ENCODE measurements around the gene OR2B2. TPM values are rescaled to one million over a fixed set of nuclear protein-coding genes. Genes with fewer than 3 reads are reported as not detected.

The OR2B2 gene
- total and polyA plus RNA-seq, 12 donors = not detected

DNA sequence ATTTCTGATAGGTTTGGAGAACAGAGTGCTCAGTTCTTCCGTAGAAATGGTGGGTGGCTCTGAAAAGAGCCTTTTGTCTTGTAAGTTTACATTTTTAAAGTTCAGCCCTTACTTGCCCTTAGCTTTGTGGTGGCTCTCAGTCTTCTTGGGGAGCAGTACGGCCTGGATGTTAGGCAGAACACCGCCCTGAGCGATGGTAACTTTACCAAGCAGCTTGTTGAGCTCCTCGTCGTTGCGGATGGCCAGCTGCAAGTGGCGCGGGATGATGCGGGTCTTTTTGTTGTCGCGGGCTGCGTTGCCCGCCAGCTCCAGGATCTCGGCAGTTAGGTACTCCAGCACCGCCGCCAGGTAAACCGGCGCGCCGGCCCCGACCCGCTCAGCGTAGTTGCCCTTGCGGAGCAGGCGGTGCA lies 19.5 kb downstream of the OR2B2 start:
- TF ChIP-seq POLR2A (IDR thresholded peaks at IDR 0.05) = no peak
- TF ChIP-seq, protein P1, sequence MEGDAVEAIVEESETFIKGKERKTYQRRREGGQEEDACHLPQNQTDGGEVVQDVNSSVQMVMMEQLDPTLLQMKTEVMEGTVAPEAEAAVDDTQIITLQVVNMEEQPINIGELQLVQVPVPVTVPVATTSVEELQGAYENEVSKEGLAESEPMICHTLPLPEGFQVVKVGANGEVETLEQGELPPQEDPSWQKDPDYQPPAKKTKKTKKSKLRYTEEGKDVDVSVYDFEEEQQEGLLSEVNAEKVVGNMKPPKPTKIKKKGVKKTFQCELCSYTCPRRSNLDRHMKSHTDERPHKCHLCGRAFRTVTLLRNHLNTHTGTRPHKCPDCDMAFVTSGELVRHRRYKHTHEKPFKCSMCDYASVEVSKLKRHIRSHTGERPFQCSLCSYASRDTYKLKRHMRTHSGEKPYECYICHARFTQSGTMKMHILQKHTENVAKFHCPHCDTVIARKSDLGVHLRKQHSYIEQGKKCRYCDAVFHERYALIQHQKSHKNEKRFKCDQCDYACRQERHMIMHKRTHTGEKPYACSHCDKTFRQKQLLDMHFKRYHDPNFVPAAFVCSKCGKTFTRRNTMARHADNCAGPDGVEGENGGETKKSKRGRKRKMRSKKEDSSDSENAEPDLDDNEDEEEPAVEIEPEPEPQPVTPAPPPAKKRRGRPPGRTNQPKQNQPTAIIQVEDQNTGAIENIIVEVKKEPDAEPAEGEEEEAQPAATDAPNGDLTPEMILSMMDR (IDR thresholded peaks at IDR 0.05) = no peak
- intact Hi-C loops (cut with DNase I) = loop anchor here (10.0 kb wide), 2 partner anchors 378 to 708 kb away; no protein-coding TSS in a partner anchor
- H3K9me3 ChIP-seq (replicated peaks in 1 of 3) = no peaks in the 10 kb centered on the region
- H3K4me1 ChIP-seq (replicated peaks in 1 of 2) = peaks cover 7 to 9% of the 10 kb centered on the region in 2 donors
- H3K27me3 ChIP-seq = no peaks in the 10 kb centered on the region
- peak overlapping the region in 2 of 4 donors; percentile 47 to 75 for H3K4me3 ChIP-seq
- no peak for DNase-seq
- no peaks in the 10 kb centered on the region for H3K36me3 ChIP-seq (replicated peaks in 1 of 2)
- H3K27ac ChIP-seq = peak overlapping the region; percentile 50 to 88 (median 80)
- 0 to 5% (median 3%) methylated on average over 6 to 26 of the region's 26 CpGs for WGBS, 4 donors

DNA sequence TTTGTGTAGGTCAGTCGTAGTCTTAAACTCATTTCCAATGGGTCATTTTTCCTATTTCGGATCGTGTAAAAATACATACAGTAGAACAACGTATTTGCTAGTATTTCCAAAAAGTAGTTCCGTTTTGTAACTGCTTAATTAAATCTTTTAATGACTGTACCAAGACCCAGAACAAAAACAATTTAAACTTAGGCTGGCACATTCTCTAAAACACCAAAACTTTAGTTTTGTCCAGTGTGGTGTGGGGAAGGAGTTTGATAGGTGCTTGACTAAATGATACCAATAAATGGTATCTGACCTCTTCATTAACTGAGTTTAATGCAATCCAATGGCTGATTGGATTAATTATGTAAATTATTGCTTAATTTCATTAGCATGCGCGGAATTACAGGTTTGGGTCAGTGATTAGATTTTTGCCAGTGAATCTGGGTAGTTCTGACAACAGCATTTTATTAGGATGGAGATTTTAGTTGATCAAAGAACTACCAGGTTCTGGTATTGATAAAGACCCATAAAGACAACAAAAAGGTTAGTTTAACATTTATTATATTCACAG lies 20.8 kb downstream of the OR2B2 start:
- intact Hi-C loops (cut with DNase I) = loop anchor here (10.0 kb wide), 2 partner anchors 377 to 707 kb away; no protein-coding TSS in a partner anchor
- TF ChIP-seq, protein P1 (IDR thresholded peaks at IDR 0.05) = no peak
- no peak for TF ChIP-seq POLR2A (IDR thresholded peaks at IDR 0.05)
- Histone ChIP-seq H3K9me3 (replicated peaks in 1 of 3) (no peaks in the 10 kb centered on the region), H3K4me3 (no peak overlapping the region), H3K27ac (no peak overlapping the region), H3K4me1 (replicated peaks in 1 of 2) (peaks cover 7 to 9% of the 10 kb centered on the region in 2 donors), H3K36me3 (replicated peaks in 1 of 2) (no peaks in the 10 kb centered on the region), H3K27me3 (no peaks in the 10 kb centered on the region)
- DNase-seq = no peak
- WGBS, 4 donors = 47 to 53% (median 50%) methylated on average over 7 of the region's 7 CpGs

DNA sequence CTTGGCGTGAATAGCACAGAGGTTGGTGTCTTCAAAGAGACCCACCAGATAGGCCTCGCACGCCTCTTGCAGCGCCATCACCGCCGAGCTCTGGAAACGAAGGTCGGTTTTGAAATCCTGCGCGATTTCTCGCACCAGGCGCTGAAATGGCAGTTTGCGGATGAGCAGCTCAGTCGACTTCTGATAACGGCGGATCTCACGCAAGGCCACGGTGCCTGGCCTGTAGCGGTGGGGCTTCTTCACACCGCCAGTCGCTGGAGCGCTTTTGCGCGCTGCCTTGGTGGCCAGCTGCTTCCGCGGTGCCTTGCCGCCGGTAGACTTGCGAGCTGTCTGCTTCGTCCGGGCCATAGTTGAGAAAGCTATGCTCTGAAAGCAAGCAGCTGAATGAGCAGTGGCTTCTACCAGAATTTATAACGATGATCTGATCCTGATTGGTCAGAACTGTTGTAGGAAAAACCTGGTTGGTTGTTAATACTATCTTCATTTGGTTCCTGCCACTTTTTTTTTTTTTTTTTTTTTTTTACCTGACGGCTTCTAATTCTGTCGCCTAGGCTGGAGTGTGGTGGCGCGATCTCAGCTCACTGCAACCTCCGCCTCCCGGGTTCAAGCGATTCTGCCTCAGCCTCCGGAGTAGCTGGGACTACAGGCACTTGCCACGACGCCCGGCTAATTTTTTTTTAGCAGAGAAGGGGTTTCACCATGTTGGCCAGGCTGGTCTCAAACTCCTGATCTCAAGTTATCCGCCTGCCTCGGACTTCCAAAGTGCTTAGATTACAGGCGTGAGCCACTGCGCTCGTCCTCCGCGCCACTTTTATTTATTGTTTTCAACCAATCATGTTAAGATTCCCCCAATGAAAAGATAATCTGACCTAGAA lies 21.5 kb downstream of the OR2B2 start:
- H3K9me3 ChIP-seq (replicated peaks in 1 of 3) = no peaks in the 10 kb centered on the region
- H3K4me1 ChIP-seq (replicated peaks in 1 of 2) = peaks cover 7 to 9% of the 10 kb centered on the region in 2 donors
- peak in 6 of 7 donors; percentile 43 to 74 (median 55) for DNase-seq
- H3K36me3 ChIP-seq (replicated peaks in 1 of 2) = no peaks in the 10 kb centered on the region
- intact Hi-C loops (cut with DNase I) = loop anchor here (10.0 kb wide), 2 partner anchors 376 to 706 kb away; no protein-coding TSS in a partner anchor
- H3K27ac ChIP-seq = peak overlapping the region in 1 of 5 donors; percentile 21
- no peaks in the 10 kb centered on the region for H3K27me3 ChIP-seq
- TF ChIP-seq, protein P1 (IDR thresholded peaks at IDR 0.05) = no peak
- TF ChIP-seq POLR2A (IDR thresholded peaks at IDR 0.05) = peak; percentile 61 to 69
- WGBS, 4 donors = 3 to 7% (median 5%) methylated on average over 35 to 50 of the region's 50 CpGs
- peak overlapping the region in 2 of 4 donors; percentile 13 to 32 for H3K4me3 ChIP-seq
